NCI-H2196 (cell line): Measurements from ENCODE around the gene PFKP.

Experiments
- DNase-seq: peaks from one replicate; lab custom pipeline; 2025; ENCODE audit not compliant: unreplicated experiment; lab: John Stamatoyannopoulos, UW

The PFKP gene

DNA sequence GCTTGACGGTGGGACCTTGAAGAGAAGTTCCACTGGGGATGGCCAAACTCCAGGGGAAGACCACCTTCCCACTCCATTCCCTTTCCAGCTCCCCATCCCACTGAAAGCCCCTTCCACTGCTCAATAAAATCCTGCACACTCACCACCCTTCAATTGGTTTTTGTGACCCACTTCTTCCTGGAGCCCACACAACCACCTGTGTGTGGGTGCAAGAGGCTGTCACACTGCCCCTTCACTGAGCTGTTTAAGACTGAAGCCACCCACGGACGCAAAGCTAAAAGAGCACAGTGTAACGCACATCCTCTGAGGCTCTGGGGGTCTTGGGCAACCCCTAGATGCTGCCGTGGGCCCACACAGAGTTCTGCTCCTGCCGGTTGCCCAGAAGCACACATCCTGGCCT, 118.0 kb downstream of the PFKP start:
- no peak for DNase-seq

DNA sequence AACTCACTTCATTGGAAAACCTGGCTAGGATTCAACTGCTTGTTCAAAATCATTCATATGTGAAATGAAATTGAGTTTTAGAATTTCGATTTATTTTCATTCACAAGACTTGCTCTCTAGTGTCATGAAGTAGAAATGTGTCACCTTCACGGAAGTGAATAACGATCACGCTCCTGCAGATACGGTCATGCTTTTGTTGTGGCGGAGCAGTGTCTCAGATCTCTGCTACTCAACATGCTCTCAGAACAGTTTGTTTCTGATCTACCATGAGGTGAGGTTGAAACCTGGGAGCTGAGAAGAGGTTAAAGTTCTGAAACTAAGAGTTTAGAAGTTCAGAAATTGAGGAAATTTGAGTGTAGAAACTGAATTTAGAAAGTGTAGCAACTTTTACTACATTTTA, 119.0 kb downstream of the PFKP start:
- no peak for DNase-seq
